ENCODE results near the gene CDH23.

CDH23 gene

GRCh38 chr10:71427246-71427645 lies 30.5 kb downstream of the CDH23 start:
- H3K4me3 ChIP-seq (ENCODE audit: low read depth, low read length) = no peak overlapping the region
- no peak for TF ChIP-seq CTCF (IDR thresholded peaks at IDR 0.05; ENCODE audit: borderline replicate concordance, insufficient read depth, low read depth, low read length)

- TF ChIP-seq CTCF (IDR thresholded peaks at IDR 0.05; ENCODE audit: borderline replicate concordance, insufficient read depth, low read depth, low read length) = no peak
- H3K4me3 ChIP-seq (ENCODE audit: low read depth, low read length) = no peak overlapping the region
Observed at GRCh38 chr10:71429304-71429703, 32.6 kb downstream of the CDH23 start.

GRCh38 chr10:71429929-71430328 lies 33.2 kb downstream of the CDH23 start:
- peak; percentile 36 for TF ChIP-seq CTCF (IDR thresholded peaks at IDR 0.05; ENCODE audit: borderline replicate concordance, insufficient read depth, low read depth, low read length)

GRCh38 chr10:71431239-71432100 lies 34.8 kb downstream of the CDH23 start:
- H3K4me3 ChIP-seq (ENCODE audit: low read depth, low read length) = no peak overlapping the region
- TF ChIP-seq CTCF (IDR thresholded peaks at IDR 0.05; ENCODE audit: borderline replicate concordance, insufficient read depth, low read depth, low read length) = peak; percentile 15; the same call in 1 of the 2 replicates

More at GRCh38 chr10:71429929-71430328, 33.2 kb downstream of the CDH23 start:
- H3K4me3 ChIP-seq (ENCODE audit: low read depth, low read length) = no peak overlapping the region

- TF ChIP-seq CTCF (IDR thresholded peaks at IDR 0.05; ENCODE audit: borderline replicate concordance, insufficient read depth, low read depth, low read length) = no peak
- H3K4me3 ChIP-seq (ENCODE audit: low read depth, low read length) = no peak overlapping the region
Observed at GRCh38 chr10:71432101-71432905, 35.6 kb downstream of the CDH23 start.

GRCh38 chr10:71432956-71433767 lies 36.4 kb downstream of the CDH23 start:
- TF ChIP-seq CTCF (IDR thresholded peaks at IDR 0.05; ENCODE audit: borderline replicate concordance, insufficient read depth, low read depth, low read length) = no peak
- H3K4me3 ChIP-seq (ENCODE audit: low read depth, low read length) = no peak overlapping the region

Measured in GM12875 (cell line).